Cardiac septum (tissue), 1 donor: ENCODE measurements around the gene KCNIP4. TPM values are rescaled to one million over a fixed set of nuclear protein-coding genes. Genes with fewer than 3 reads are reported as not detected.

Source experiments
- DNase-seq: peaks from one replicate; pipeline ENCODE4 v3.0.0-alpha.2; 2020; ENCODE audit warnings: low spot score
- intact Hi-C: fragments of 100-400 bp; cut with DNase I; formaldehyde crosslinking; loops from one replicate; pipeline ENCODE4 v1.14.0; 2022
- total RNA-seq: library from RNA; stranded (reverse); fragmentation: NEBNext Ultra II Directional; extraction: Animal tissue kit (Norgen Biotek cat#: 25700); gene quantifications from one replicate; pipeline ENCODE4 v1.2.1, GENCODE V29; 2021
- donor health status: DM: no; HTN: no; CAD: no.

KCNIP4 gene
- total RNA-seq, 1 donor from 2014 or later = not detected

- DNase-seq = no peak
- intact Hi-C loops = no loop called here
Observed at GRCh38 chr4:21645776-21646175, 302.8 kb downstream of the KCNIP4 start.

- DNase-seq = no peak
- intact Hi-C loops = no loop called here
Observed at GRCh38 chr4:21641696-21642095, 306.9 kb downstream of the KCNIP4 start.

GRCh38 chr4:21638171-21638725 lies 310.3 kb downstream of the KCNIP4 start:
- DNase-seq = no peak
- intact Hi-C loops = no loop called here

- intact Hi-C loops = no loop called here
Observed at GRCh38 chr4:21628916-21629610, 319.5 kb downstream of the KCNIP4 start.

GRCh38 chr4:21628116-21628670 lies 320.4 kb downstream of the KCNIP4 start:
- intact Hi-C loops = no loop called here
- DNase-seq = no peak

More at GRCh38 chr4:21628916-21629610, 319.5 kb downstream of the KCNIP4 start:
- DNase-seq = no peak

GRCh38 chr4:21625447-21625846 lies 323.1 kb downstream of the KCNIP4 start:
- no peak for DNase-seq
- intact Hi-C loops = no loop called here

GRCh38 chr4:21605006-21605405 lies 343.6 kb downstream of the KCNIP4 start:
- intact Hi-C loops = no loop called here

GRCh38 chr4:21596521-21596920 lies 352.1 kb downstream of the KCNIP4 start:
- no peak for DNase-seq
- intact Hi-C loops = no loop called here

More at GRCh38 chr4:21605006-21605405, 343.6 kb downstream of the KCNIP4 start:
- no peak for DNase-seq

GRCh38 chr4:21593671-21594001 lies 354.9 kb downstream of the KCNIP4 start:
- intact Hi-C loops = no loop called here
- DNase-seq = no peak

GRCh38 chr4:21592970-21593670 lies 355.5 kb downstream of the KCNIP4 start:
- intact Hi-C loops = no loop called here
- no peak for DNase-seq

- intact Hi-C loops = no loop called here
- DNase-seq = no peak
Observed at GRCh38 chr4:21577056-21577455, 371.5 kb downstream of the KCNIP4 start.

- intact Hi-C loops = no loop called here
- no peak for DNase-seq
Observed at GRCh38 chr4:21571100-21571499, 377.5 kb downstream of the KCNIP4 start.

GRCh38 chr4:21569638-21570037 lies 378.9 kb downstream of the KCNIP4 start:
- DNase-seq = no peak
- intact Hi-C loops = no loop called here

GRCh38 chr4:21555083-21555482 lies 393.5 kb downstream of the KCNIP4 start:
- intact Hi-C loops = no loop called here
- DNase-seq = no peak

GRCh38 chr4:21554500-21554899 lies 394.1 kb downstream of the KCNIP4 start:
- intact Hi-C loops = no loop called here
- DNase-seq = no peak

- no peak for DNase-seq
- intact Hi-C loops = no loop called here
Observed at GRCh38 chr4:21554066-21554465, 394.5 kb downstream of the KCNIP4 start.

- intact Hi-C loops = no loop called here
- no peak for DNase-seq
Observed at GRCh38 chr4:21552455-21552854, 396.1 kb downstream of the KCNIP4 start.

- DNase-seq = no peak
Observed at GRCh38 chr4:21544955-21545354, 403.6 kb downstream of the KCNIP4 start.

GRCh38 chr4:21544415-21544814 lies 404.2 kb downstream of the KCNIP4 start:
- DNase-seq = no peak
- intact Hi-C loops = no loop called here

More at GRCh38 chr4:21544955-21545354, 403.6 kb downstream of the KCNIP4 start:
- intact Hi-C loops = no loop called here

GRCh38 chr4:21543514-21543913 lies 405.1 kb downstream of the KCNIP4 start:
- no peak for DNase-seq
- intact Hi-C loops = no loop called here

GRCh38 chr4:21535898-21536297 lies 412.7 kb downstream of the KCNIP4 start:
- intact Hi-C loops = no loop called here
- DNase-seq = no peak
